Measurements from ENCODE around the gene FLG. TPM values are rescaled to one million over a fixed set of nuclear protein-coding genes. Genes with fewer than 3 reads are reported as not detected.
"Not testable (repeated sequence)": the region's sequence is repeated elsewhere in the genome, so short reads cannot be mapped to it uniquely, and the experiment has no call there.

FLG gene
- total RNA-seq, 1 experiment from 2014 or later: 0.12 TPM

GRCh38 chr1:152328801-152329391, 3.9 kb upstream of the FLG start:
- ChIA-PET CTCF (interaction anchor here (0.6 kb wide), 1 partner anchor 249 kb away, joined by 3 read pairs; no protein-coding TSS in a partner anchor), POLR2A (interaction anchor here (0.7 to 1.0 kb wide), 2 partner anchors 13 to 288 kb away, joined by 3 read pairs; no protein-coding TSS in a partner anchor)
- Mint-ChIP-seq H3K27ac (ENCODE audit: low read depth, unreplicated experiment) (no peak overlapping the region), H3K9me3 (ENCODE audit: unreplicated experiment) (no peaks in the 10 kb centered on the region), H3K36me3 (ENCODE audit: insufficient read depth, unreplicated experiment) (no peaks in the 10 kb centered on the region), H3K4me1 (ENCODE audit: insufficient read depth, unreplicated experiment) (no peaks in the 10 kb centered on the region), H3K4me3 (ENCODE audit: unreplicated experiment) (no peak overlapping the region), H3K27me3 (ENCODE audit: insufficient read depth, unreplicated experiment) (no peaks in the 10 kb centered on the region)
- intact Hi-C loops (cut with micrococcal nuclease): no loop called here
- no TSS peak for BruUV-seq (replicated peaks)
- no peak for DNase-seq (ENCODE audit: unreplicated experiment)
- TF ChIP-seq CTCF (IDR thresholded peaks at IDR 0.05; ENCODE audit: unreplicated experiment): no peak

GRCh38 chr1:152313970-152314369, 11.1 kb downstream of the FLG start:
- ChIA-PET CTCF (no interaction called here), POLR2A (no interaction called here)
- DNase-seq (ENCODE audit: unreplicated experiment): no peak
- H3K4me1 Mint-ChIP-seq (ENCODE audit: insufficient read depth, unreplicated experiment): no peaks in the 10 kb centered on the region
- intact Hi-C loops (cut with micrococcal nuclease): no loop called here
- TF ChIP-seq CTCF (IDR thresholded peaks at IDR 0.05; ENCODE audit: unreplicated experiment): no peak
- no peak overlapping the region for H3K4me3 Mint-ChIP-seq (ENCODE audit: unreplicated experiment)
- no peaks in the 10 kb centered on the region for H3K36me3 Mint-ChIP-seq (ENCODE audit: insufficient read depth, unreplicated experiment)
- H3K27me3 Mint-ChIP-seq (ENCODE audit: insufficient read depth, unreplicated experiment): no peaks in the 10 kb centered on the region
- BruUV-seq (replicated peaks): no TSS peak
- no peak overlapping the region for H3K27ac Mint-ChIP-seq (ENCODE audit: low read depth, unreplicated experiment)
- H3K9me3 Mint-ChIP-seq (ENCODE audit: unreplicated experiment): peaks cover 47% of the 10 kb centered on the region

GRCh38 chr1:152313319-152313801, 11.7 kb downstream of the FLG start:
- intact Hi-C loops (cut with micrococcal nuclease): no loop called here
- peaks cover 54% of the 10 kb centered on the region for H3K9me3 Mint-ChIP-seq (ENCODE audit: unreplicated experiment)
- ChIA-PET POLR2A (no interaction called here), CTCF (interaction anchor here (0.5 kb wide), 1 partner anchor 248 kb away, joined by 5 read pairs; no protein-coding TSS in a partner anchor)
- no peaks in the 10 kb centered on the region for H3K36me3 Mint-ChIP-seq (ENCODE audit: insufficient read depth, unreplicated experiment)
- H3K27me3 Mint-ChIP-seq (ENCODE audit: insufficient read depth, unreplicated experiment): no peaks in the 10 kb centered on the region
- no peak for TF ChIP-seq CTCF (IDR thresholded peaks at IDR 0.05; ENCODE audit: unreplicated experiment)
- H3K27ac Mint-ChIP-seq (ENCODE audit: low read depth, unreplicated experiment): no peak overlapping the region
- H3K4me3 Mint-ChIP-seq (ENCODE audit: unreplicated experiment): no peak overlapping the region
- DNase-seq (ENCODE audit: unreplicated experiment): no peak
- no TSS peak for BruUV-seq (replicated peaks)
- H3K4me1 Mint-ChIP-seq (ENCODE audit: insufficient read depth, unreplicated experiment): no peaks in the 10 kb centered on the region

- H3K4me3 Mint-ChIP-seq (ENCODE audit: unreplicated experiment); DNase-seq (ENCODE audit: unreplicated experiment); H3K27me3 Mint-ChIP-seq (ENCODE audit: insufficient read depth, unreplicated experiment); H3K4me1 Mint-ChIP-seq (ENCODE audit: insufficient read depth, unreplicated experiment); H3K36me3 Mint-ChIP-seq (ENCODE audit: insufficient read depth, unreplicated experiment); H3K27ac Mint-ChIP-seq (ENCODE audit: low read depth, unreplicated experiment); POLR2A ChIA-PET; CTCF ChIA-PET; intact Hi-C loops (cut with micrococcal nuclease); BruUV-seq (replicated peaks): not testable (repeated sequence)
- H3K9me3 Mint-ChIP-seq (ENCODE audit: unreplicated experiment): peaks cover 58% of the 10 kb centered on the region
Observed at GRCh38 chr1:152312169-152312568, 12.9 kb downstream of the FLG start.

All from MCF 10A (cell line).